ENCODE data around the gene ZDHHC3.

- TF ChIP-seq CEBPB (IDR thresholded peaks at IDR 0.05): no peak
- no peak for TF ChIP-seq FOXM1 (IDR thresholded peaks at IDR 0.05; ENCODE audit: borderline replicate concordance, low read depth)
- TF ChIP-seq REST (IDR thresholded peaks at IDR 0.05; ENCODE audit: low read depth): no peak
- TF ChIP-seq EP300 (IDR thresholded peaks at IDR 0.05; ENCODE audit: borderline replicate concordance): no peak
- no peak for TF ChIP-seq TAF1 (IDR thresholded peaks at IDR 0.05; ENCODE audit: low read depth)
- no peak for TF ChIP-seq CREB1 (IDR thresholded peaks at IDR 0.05; ENCODE audit: low read depth)
- no peak for TF ChIP-seq NFIC (IDR thresholded peaks at IDR 0.05)
- TF ChIP-seq EGR1 (IDR thresholded peaks at IDR 0.05): no peak
- no peak for TF ChIP-seq RAD21 (IDR thresholded peaks at IDR 0.05; ENCODE audit: low read depth)
- no peak for TF ChIP-seq MAX (IDR thresholded peaks at IDR 0.05)
- TF ChIP-seq YY1 (IDR thresholded peaks at IDR 0.05; ENCODE audit: low read depth): no peak
- TF ChIP-seq ZBTB7A (IDR thresholded peaks at IDR 0.05; ENCODE audit: low read depth): no peak
- no peak for TF ChIP-seq USF1 (IDR thresholded peaks at IDR 0.05)
- no peak for TF ChIP-seq TEAD4 (IDR thresholded peaks at IDR 0.05)
Measured at GRCh38 chr3:44932271-44932670, 43.7 kb downstream of the ZDHHC3 start.

All from Ishikawa (cell line).